GM23338 (cell line): ENCODE measurements around the gene BCAS3. TPM values are rescaled to one million over a fixed set of nuclear protein-coding genes. Genes with fewer than 3 reads are reported as not detected.

Experiments
- ATAC-seq: fragments of 200-7000 bp; cut with Tn5 transposase; 3 replicates; pipeline ENCODE4 v1.9.1; 2020
- DNase-seq: peaks from one replicate; pipeline ENCODE4 v3.0.0-alpha.2; 2015; ENCODE audit warnings: low spot score
- H2AFZ ChIP-seq: fragments of 200-600 bp; sonication (generic); 2 replicates; pipeline ENCODE4 v1.8.0; 2016; ENCODE audit warnings: antibody characterized with exemption, mild to moderate bottlenecking, moderate library complexity
- H3F3A ChIP-seq: fragments of 200-600 bp; sonication (generic); replicated peaks from 2 replicates; pipeline ENCODE4 v1.8.0; 2017; ENCODE audit warnings: antibody characterized with exemption, mixed run types, low read depth
- H3K27ac ChIP-seq: fragments of 200-600 bp; sonication (generic); 2 replicates; pipeline ENCODE4 v1.6.1; 2016; ENCODE audit warnings: low read depth
- H3K27me3 ChIP-seq: fragments of 200-600 bp; sonication (generic); 2 replicates; pipeline ENCODE4 v1.8.0; 2016; ENCODE audit warnings: mild to moderate bottlenecking, mixed run types, moderate library complexity; ENCODE audit not compliant: insufficient read depth
- H3K36me3 ChIP-seq: fragments of 200-600 bp; sonication (generic); 2 replicates; pipeline ENCODE4 v1.8.0; 2016; ENCODE audit warnings: mild to moderate bottlenecking; ENCODE audit not compliant: insufficient read depth
- H3K4me1 ChIP-seq: fragments of 200-600 bp; sonication (generic); 2 replicates; pipeline ENCODE4 v1.8.0; 2016; ENCODE audit warnings: mild to moderate bottlenecking, moderate library complexity; ENCODE audit not compliant: insufficient read depth
- H3K4me2 ChIP-seq: fragments of 200-600 bp; sonication (generic); 2 replicates; pipeline ENCODE4 v1.7.1; 2017; ENCODE audit warnings: mixed run types
- H3K4me3 ChIP-seq: fragments of 200-600 bp; sonication (generic); 2 replicates; pipeline ENCODE4 v1.6.1; 2016; ENCODE audit warnings: mixed run types
- H3K79me2 ChIP-seq: fragments of 200-600 bp; sonication (generic); replicated peaks from 2 replicates; pipeline ENCODE4 v1.8.0; 2017; ENCODE audit warnings: mild to moderate bottlenecking; ENCODE audit not compliant: insufficient read depth
- H3K9me2 ChIP-seq: fragments of 200-600 bp; sonication (generic); 2 replicates; pipeline ENCODE4 v1.8.0; 2017; ENCODE audit not compliant: insufficient read depth
- H4K20me1 ChIP-seq: fragments of 200-600 bp; sonication (generic); replicated peaks from 2 replicates; pipeline ENCODE4 v1.8.0; 2017; ENCODE audit warnings: mild to moderate bottlenecking; ENCODE audit not compliant: insufficient read depth
- H3K27ac Mint-ChIP-seq: 2 replicates; pipeline ENCODE4 v1.8.0; 2020; ENCODE audit warnings: inconsistent platforms, mild to moderate bottlenecking, moderate library complexity, mixed read lengths
- H3K27me3 Mint-ChIP-seq: 3 replicates; pipeline ENCODE4 v1.8.0; 2022; ENCODE audit warnings: low read depth, mild to moderate bottlenecking, moderate library complexity, mixed read lengths, inconsistent platforms; ENCODE audit not compliant: insufficient read depth, poor library complexity
- H3K36me3 Mint-ChIP-seq: 3 replicates; pipeline ENCODE4 v1.8.0; 2021; ENCODE audit warnings: low read depth, mild to moderate bottlenecking, inconsistent platforms, moderate library complexity, mixed read lengths
- H3K4me1 Mint-ChIP-seq: 3 replicates; pipeline ENCODE4 v1.8.0; 2020; ENCODE audit warnings: mild to moderate bottlenecking, inconsistent platforms, mixed read lengths
- H3K4me3 Mint-ChIP-seq: 3 replicates; pipeline ENCODE4 v1.8.0; 2021; ENCODE audit warnings: moderate library complexity, mild to moderate bottlenecking, inconsistent platforms, mixed read lengths
- H3K9me3 Mint-ChIP-seq: 3 replicates; pipeline ENCODE4 v1.8.0; 2020; ENCODE audit warnings: moderate library complexity, mild to moderate bottlenecking, inconsistent platforms, mixed read lengths
- CREB1 ChIP-seq: fragments of 250-450 bp; sonication (Bioruptor Pico); IDR thresholded peaks from 2 replicates; pipeline ENCODE4 v1.5.0; 2020; ENCODE audit warnings: low read depth, mild to moderate bottlenecking, moderate library complexity
- ETS1 ChIP-seq: IDR thresholded peaks from 2 replicates; pipeline ENCODE4 v1.6.1; 2016; ENCODE audit warnings: antibody characterized with exemption
- EZH2 ChIP-seq: fragments of 200-600 bp; sonication (generic); IDR thresholded peaks from one replicate; pipeline ENCODE4 v1.8.0; 2017; ENCODE audit warnings: antibody characterized with exemption, mild to moderate bottlenecking, low read depth; ENCODE audit not compliant: unreplicated experiment
- EZH2phosphoT487 ChIP-seq: fragments of 200-600 bp; sonication (generic); IDR thresholded peaks from one replicate; pipeline ENCODE4 v1.8.1; 2018; ENCODE audit warnings: antibody characterized with exemption; ENCODE audit not compliant: unreplicated experiment
- JUNB ChIP-seq: IDR thresholded peaks from one replicate; pipeline ENCODE4 v1.6.1; 2016; ENCODE audit warnings: antibody characterized with exemption; ENCODE audit not compliant: unreplicated experiment
- NANOG ChIP-seq: IDR thresholded peaks from 2 replicates; pipeline ENCODE4 v1.6.1; 2016; ENCODE audit warnings: antibody characterized with exemption, borderline replicate concordance
- POLR2AphosphoS5 ChIP-seq: IDR thresholded peaks from 2 replicates; pipeline ENCODE4 v1.6.1; 2016; ENCODE audit warnings: antibody characterized with exemption, low read depth
- REST ChIP-seq: IDR thresholded peaks from one replicate; pipeline ENCODE4 v1.6.1; 2018; ENCODE audit warnings: antibody characterized with exemption; ENCODE audit not compliant: unreplicated experiment
- STAT1 ChIP-seq: IDR thresholded peaks from one replicate; pipeline ENCODE4 v1.6.1; 2016; ENCODE audit warnings: antibody characterized with exemption; ENCODE audit not compliant: unreplicated experiment
- ZNF114 ChIP-seq: fragments of 250-450 bp; sonication (Bioruptor Pico); IDR thresholded peaks from 2 replicates; pipeline ENCODE4 v1.5.0; 2020; ENCODE audit warnings: mild to moderate bottlenecking, moderate library complexity
- ZNF331 ChIP-seq: fragments of 250-450 bp; sonication (Bioruptor Pico); IDR thresholded peaks from 2 replicates; pipeline ENCODE4 v1.5.0; 2020; ENCODE audit warnings: low read depth, mild to moderate bottlenecking, moderate library complexity
- ZNF462 ChIP-seq: fragments of 250-450 bp; sonication (Bioruptor Pico); IDR thresholded peaks from 2 replicates; pipeline ENCODE4 v1.5.0; 2020; ENCODE audit warnings: mild to moderate bottlenecking, moderate library complexity
- polyA plus RNA-seq: library from polyadenylated mRNA; unstranded; fragments of >200 nt; fragmentation: Nextera tagmentation; extraction: Ambion mirVana; gene quantifications from 2 replicates; pipeline ENCODE4 v1.2.1, GENCODE V29; 2016
- total RNA-seq: library from RNA; depleted of rRNA; stranded (reverse); fragments of >200 nt; shearing (Covaris generic); gene quantifications from 2 replicates; pipeline ENCODE4 v1.2.3, GENCODE V29; 2014
- TF ChIP-seq, protein P1 (sequence below), 2 experiments: fragments of 200-600 bp in 1 of 2; sonication (generic) in 1 of 2; conservative IDR thresholded peaks; 2 replicates each; pipeline versions ENCODE4 v1.5.1 to v1.6.1; 2016 to 2017; ENCODE audit warnings: antibody characterized with exemption in 2 of 2, low read depth in 2 of 2, mild to moderate bottlenecking in 2 of 2, moderate library complexity in 1 of 2

Gene BCAS3
- total and polyA plus RNA-seq, 2 experiments from 2014 or later: 8.2 to 28.0 TPM

GRCh38 chr17:60905709-60906108, 228.1 kb downstream of the BCAS3 start:
- peak; percentile 67 for ATAC-seq
- Mint-ChIP-seq H3K27ac (peak overlapping the region; percentile 43), H3K36me3 (no peaks in the 10 kb centered on the region), H3K9me3 (no peaks in the 10 kb centered on the region), H3K4me3 (no peak overlapping the region), H3K27me3 (peaks cover 1% of the 10 kb centered on the region), H3K4me1 (peaks cover 16% of the 10 kb centered on the region; the same call in 2 of the 3 replicates)
- H3K4me3 ChIP-seq: no peak overlapping the region
- no peaks in the 10 kb centered on the region for H3K27me3 ChIP-seq
- H3K9me2 ChIP-seq: no peaks in the 10 kb centered on the region
- H2AFZ ChIP-seq: no peak overlapping the region
- peak; percentile 33 for DNase-seq
- H3K27ac ChIP-seq: no peak overlapping the region
- H3K4me1 ChIP-seq: peaks cover 15% of the 10 kb centered on the region; the same call in 1 of the 2 replicates
- H4K20me1 ChIP-seq: no peaks in the 10 kb centered on the region
- no peaks in the 10 kb centered on the region for H3F3A ChIP-seq
- no peaks in the 10 kb centered on the region for H3K79me2 ChIP-seq
- TF ChIP-seq STAT1 (no peak), ZNF331 (CRISPR knock-in tag) (no peak), REST (no peak), JUNB (no peak), CREB1 (CRISPR knock-in tag) (no peak), ZNF462 (no peak), ZNF114 (CRISPR knock-in tag) (no peak), EZH2 (no peak), ETS1 (no peak), NANOG (no peak), EZH2phosphoT487 (no peak), POLR2AphosphoS5 (no peak)
- TF ChIP-seq, protein P1, sequence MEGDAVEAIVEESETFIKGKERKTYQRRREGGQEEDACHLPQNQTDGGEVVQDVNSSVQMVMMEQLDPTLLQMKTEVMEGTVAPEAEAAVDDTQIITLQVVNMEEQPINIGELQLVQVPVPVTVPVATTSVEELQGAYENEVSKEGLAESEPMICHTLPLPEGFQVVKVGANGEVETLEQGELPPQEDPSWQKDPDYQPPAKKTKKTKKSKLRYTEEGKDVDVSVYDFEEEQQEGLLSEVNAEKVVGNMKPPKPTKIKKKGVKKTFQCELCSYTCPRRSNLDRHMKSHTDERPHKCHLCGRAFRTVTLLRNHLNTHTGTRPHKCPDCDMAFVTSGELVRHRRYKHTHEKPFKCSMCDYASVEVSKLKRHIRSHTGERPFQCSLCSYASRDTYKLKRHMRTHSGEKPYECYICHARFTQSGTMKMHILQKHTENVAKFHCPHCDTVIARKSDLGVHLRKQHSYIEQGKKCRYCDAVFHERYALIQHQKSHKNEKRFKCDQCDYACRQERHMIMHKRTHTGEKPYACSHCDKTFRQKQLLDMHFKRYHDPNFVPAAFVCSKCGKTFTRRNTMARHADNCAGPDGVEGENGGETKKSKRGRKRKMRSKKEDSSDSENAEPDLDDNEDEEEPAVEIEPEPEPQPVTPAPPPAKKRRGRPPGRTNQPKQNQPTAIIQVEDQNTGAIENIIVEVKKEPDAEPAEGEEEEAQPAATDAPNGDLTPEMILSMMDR (conservative IDR thresholded peaks at IDR 0.05; ENCODE audit: low read depth in 2 of 2): no peak
- H3K36me3 ChIP-seq: no peaks in the 10 kb centered on the region
- H3K4me2 ChIP-seq: no peak overlapping the region
